T-helper 2 cell treated with Interferon-gamma antibody and Interleukin-4, amounts not matched to agents 100 ng/mL and 5 ng/mL, for 36 hours (primary cell): ENCODE results near the gene NCAM2. TPM values are rescaled to one million over a fixed set of nuclear protein-coding genes. Genes with fewer than 3 reads are reported as not detected.

Source experiments
- intact Hi-C: fragments of 100-400 bp; cut with micrococcal nuclease; formaldehyde crosslinking; loops from one replicate; pipeline ENCODE4 v1.15.1; 2023
- total RNA-seq: library from RNA; stranded (reverse); gene quantifications from 2 replicates; pipeline ENCODE4 v1.2.3, GENCODE V29; 2022

Gene NCAM2
- total RNA-seq, 1 donor from 2014 or later, result 0.02 TPM

DNA sequence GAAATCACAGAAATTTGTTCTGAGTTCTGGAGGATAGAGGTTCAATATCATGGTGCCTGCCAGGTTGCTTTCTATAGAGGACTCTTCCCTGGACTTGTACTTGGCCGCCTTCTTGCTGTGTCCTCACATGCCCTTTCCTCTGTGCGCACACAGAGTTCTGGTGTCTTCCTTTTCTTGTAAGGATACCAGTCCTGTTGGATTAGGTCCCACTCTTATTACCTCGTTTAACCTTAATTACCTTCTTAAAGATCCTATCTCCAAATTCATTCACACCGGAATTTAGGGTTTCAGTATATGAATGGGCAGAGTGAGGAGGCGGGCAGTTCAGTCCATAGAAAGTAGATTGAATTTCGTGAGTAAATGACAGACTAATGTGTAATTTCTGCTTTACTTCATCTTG, 413.9 kb downstream of the NCAM2 start:
- intact Hi-C loops, result no loop called here

DNA sequence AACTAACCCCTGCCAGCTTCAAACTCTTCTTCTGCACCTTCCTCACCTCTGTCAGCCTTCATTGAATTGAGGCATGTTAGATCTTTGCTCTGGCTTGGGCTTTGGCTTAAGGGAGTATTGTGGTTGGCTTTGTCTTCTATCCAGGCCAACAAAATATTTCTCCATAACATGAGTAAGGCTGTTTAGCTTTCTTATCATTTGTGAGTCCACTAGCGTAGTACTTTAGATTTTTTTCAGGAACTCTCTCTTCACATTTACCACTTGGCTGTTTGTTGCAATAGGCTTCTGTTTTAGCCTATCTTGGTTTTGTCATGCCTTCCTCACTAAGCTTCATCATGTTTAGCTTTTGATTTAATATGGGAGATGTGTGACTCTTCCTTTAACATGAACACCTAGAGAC, 417.5 kb downstream of the NCAM2 start:
- intact Hi-C loops, result no loop called here

- intact Hi-C loops, result no loop called here
Observed at GRCh38 chr21:21434944-21435343, 436.7 kb downstream of the NCAM2 start.

- intact Hi-C loops, result no loop called here
Observed at GRCh38 chr21:21436012-21436534, 437.9 kb downstream of the NCAM2 start.

GRCh38 chr21:21439761-21440160, 441.6 kb downstream of the NCAM2 start:
- intact Hi-C loops, result no loop called here

DNA sequence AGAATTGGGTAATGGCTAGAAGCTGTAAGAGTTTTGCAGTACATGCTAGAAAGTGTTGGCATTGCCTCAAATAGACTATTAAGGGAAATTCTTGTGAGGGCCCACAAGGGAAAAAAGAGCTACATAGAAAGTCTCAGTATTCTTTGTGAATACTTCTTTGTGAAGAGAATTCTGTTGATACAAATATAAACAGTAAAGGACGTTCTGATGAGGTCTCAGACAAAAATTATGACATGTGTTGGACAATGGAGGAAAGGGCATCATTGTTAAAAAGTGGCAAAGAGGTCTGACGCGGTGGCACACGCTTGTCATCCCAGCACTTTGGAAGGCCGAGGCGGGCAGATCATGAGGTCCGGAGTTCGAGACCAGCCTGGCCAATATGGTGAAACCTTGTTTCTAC, 458.9 kb downstream of the NCAM2 start:
- intact Hi-C loops, result no loop called here

DNA sequence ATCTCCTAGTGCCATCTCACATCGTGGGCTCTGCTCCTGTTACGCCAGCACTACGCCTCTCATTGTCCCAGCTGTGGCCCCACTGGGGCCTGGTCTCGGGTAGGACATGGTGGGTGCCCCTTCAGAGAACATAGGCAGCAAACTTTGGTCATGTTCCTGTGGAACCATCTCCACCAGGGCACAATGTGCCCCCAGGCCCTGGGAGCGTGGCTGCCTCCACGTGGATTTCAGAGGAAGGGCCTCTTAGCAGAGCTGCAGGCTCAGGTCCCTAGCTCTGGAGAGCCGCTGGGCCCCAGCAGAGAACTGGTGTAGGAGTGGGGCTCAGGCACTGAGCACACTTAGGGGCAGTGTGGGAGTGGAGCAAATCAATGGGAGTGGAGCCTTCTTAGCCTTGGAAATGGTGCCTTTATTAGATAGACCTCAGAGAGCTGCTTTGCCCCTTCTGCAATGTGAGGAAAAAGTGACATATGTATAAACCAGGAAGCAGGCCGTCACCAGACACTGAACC, 460.0 kb downstream of the NCAM2 start:
- intact Hi-C loops, result no loop called here

GRCh38 chr21:21460979-21461378, 462.8 kb downstream of the NCAM2 start:
- intact Hi-C loops, result no loop called here

GRCh38 chr21:21463456-21463855, 465.2 kb downstream of the NCAM2 start:
- intact Hi-C loops, result no loop called here

DNA sequence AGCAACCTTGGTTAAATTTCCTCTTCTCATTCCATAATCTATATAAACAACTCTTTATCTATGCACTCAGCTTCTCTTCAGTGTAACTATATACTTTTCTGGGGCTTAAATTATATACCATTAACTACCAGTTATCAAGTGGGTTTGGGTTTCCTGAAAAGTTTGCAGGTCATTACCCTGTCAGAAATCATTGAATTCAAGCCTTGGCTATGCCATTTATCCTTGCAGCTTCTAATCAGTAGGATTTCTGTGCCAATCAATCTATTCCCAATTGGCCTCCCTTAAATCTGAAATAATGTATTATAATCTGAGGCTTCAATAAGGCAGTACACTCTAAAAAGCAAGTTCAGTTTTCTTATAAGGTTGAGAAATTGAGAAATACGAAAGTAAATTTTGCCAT, 466.5 kb downstream of the NCAM2 start:
- intact Hi-C loops, result no loop called here

GRCh38 chr21:21466752-21467151, 468.5 kb downstream of the NCAM2 start:
- intact Hi-C loops, result no loop called here

GRCh38 chr21:21468003-21468402, 469.8 kb downstream of the NCAM2 start:
- intact Hi-C loops, result no loop called here

DNA sequence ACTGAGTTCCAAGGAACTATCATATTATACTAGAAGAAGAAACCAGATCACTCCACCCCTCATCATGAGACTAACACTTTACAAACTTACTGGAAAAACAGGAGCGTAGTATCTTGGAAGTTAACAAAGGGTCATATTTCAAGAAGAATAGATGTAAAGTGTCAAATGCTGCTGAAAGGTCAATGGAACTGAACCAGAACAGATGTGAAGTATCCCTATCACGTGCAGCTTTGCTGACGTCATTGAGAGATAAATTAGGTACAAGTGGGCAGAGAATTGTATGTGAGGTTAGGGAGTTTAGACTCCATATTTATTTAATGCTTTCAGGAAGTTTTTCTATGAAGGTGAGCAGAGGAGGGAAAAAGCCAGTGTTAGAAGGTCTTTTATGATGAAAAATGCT, 483.0 kb downstream of the NCAM2 start:
- intact Hi-C loops, result no loop called here

- intact Hi-C loops, result no loop called here
Observed at GRCh38 chr21:21508859-21509258, 510.6 kb downstream of the NCAM2 start.

DNA sequence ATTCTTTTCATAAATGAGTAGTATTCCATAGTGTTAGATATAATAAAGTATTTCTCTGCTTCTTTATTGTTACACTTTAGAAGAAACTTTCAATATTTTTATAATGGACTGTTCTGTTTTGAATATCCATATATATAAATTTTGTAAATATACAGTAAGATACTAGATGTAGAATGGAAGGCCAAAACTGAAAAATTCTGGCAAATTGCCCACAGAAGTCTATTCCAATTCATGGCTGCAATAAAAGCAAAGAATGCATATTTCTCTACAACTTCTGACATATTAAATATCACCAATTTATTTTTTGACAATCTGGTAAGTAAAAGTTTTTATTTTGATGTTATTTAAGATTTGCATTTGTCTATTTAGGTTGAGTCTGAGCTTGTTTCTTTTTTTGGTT, 532.5 kb downstream of the NCAM2 start:
- intact Hi-C loops, result no loop called here

DNA sequence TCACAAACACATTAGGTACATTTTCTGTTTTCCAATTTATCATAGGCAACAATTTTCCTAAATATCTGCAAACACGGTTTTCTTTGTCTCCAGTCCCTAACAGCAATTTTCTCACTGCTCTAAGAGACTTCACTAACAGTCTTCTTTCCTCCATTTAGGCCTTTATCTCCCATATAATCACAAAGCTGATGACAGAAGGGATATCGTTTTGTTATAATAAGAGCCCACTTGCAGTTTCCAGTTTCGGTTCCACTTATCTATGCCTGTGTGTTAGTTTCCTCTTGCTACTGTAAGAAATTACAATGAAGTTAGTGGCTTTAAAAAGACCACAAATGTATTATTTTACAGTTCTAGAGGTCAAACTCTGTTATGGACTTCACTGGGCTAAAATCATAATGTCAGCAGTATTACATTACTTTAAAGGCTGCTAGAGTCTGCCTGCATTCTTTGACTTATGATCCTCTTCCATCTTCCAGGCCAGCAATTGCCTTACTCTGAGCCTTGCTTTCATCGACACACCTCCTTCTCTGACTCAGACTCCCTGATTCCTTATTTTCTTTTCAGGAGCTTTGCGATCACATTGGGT, 549.3 kb downstream of the NCAM2 start:
- intact Hi-C loops, result no loop called here

DNA sequence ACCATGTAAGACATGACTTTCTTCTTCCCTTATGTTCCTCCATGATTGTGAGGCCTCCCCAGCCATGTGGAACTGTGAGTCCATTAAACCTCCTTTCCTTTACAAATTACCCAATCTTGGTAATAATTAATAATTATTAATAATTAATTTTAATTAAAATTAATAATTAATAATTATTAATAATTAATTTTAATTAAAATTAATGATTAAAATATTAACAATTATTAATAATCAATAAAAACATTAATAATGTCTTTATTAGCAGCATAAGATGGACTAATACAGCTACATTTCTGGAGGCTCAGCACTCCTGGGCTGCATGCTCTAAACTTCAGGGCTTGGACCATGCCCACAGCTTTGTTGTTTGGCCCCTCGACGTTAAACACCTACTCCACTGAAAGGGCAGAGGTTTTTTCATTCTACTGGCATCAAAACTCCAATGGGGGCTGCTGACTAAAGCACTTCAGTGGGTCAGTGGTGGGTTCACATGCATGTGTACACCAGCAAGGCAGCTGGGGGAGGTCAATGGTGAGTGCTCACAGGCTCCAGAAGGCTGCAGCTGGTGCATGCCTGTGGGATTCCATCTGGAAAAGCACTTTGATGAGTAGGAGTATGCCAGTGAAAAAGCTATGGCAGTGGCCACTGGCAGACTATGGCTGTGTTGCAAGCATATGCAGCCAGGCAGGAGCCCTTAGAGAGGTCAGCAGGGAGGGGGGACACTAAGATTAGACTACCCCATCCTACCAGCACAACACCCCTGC, 561.3 kb downstream of the NCAM2 start:
- intact Hi-C loops, result no loop called here
